Right ventricle myocardium superior (tissue), 1 donor: ENCODE measurements around the gene USP37. TPM values are rescaled to one million over a fixed set of nuclear protein-coding genes. Genes with fewer than 3 reads are reported as not detected.

ENCODE experiments used
- ATAC-seq: fragments of 200-7000 bp; cut with Tn5 transposase; one replicate; pipeline ENCODE4 v1.9.1; 2020; ENCODE audit warnings: mild to moderate bottlenecking; ENCODE audit not compliant: poor library complexity
- DNase-seq: peaks from one replicate; pipeline ENCODE4 v3.0.0-alpha.2; 2020
- intact Hi-C: fragments of 100-400 bp; cut with DNase I; formaldehyde crosslinking; loops from one replicate; pipeline ENCODE4 v1.11.2; 2022
- total RNA-seq: library from RNA; stranded (reverse); fragmentation: NEBNext Ultra II Directional; extraction: Animal tissue kit (Norgen Biotek cat#: 25700); gene quantifications from one replicate; pipeline ENCODE4 v1.2.1, GENCODE V29; 2021
- donor health status: DM: no; HTN: yes; CAD: no; lungs with severe emphysema.

USP37 gene
- total RNA-seq, 1 donor from 2014 or later: 5.9 TPM

DNA sequence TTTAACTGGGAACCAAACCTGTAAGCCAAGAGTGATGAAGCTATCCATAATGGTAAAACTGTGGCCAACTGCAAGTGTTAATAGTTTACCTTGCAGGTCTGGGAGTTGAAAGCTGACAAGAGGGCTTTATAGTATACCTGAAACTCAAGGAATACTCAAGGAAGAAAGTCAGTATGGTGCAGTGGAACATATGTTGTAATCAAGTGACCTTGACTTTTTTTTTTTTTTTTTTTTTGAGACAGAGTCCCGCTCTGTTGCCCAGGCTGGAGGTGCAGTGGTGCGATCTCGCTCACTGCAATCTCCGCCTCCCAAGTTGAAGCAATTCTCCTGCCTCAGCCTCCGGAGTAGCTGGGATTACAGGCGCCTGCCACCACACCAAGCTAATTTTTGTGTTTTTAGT is 121.6 kb downstream of the USP37 start:
- intact Hi-C loops: no loop called here
- ATAC-seq: no peak
- DNase-seq: no peak

- DNase-seq: no peak
- intact Hi-C loops: no loop called here
These were observed 122.5 kb downstream of the USP37 start for GRCh38 chr2:218445602-218446001.

DNA sequence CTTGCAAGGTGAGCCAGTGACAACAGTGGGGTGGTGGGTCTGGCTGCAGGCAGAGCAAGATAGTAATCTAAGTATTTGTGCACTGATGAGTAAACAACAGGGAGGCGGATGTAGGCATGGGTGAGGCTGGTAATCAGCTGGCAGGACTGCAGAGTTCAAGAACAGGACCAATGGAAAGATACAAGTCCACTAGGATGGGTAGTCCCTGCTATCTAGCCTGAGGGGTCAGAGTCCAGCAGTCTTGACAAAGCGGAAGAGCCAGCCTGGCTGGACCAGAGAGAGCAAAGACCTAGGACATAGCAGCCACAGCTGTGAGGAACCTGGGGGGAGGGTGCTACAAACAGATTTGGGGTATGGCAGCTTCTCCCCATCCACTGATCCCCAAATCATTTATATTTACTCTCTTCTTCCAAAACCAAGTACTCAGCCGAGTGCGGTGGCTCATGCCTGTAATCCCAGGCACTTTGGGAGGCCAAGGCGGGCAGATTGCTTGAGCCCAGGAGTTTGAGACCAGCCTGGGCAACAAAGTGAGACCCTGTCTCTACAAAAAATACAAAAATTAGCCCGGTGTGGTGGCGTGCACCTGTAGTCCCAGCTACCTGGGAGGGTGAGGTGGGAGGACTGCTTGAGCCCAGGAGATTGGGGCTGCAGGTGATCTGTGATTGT is 123.3 kb downstream of the USP37 start:
- no peak for DNase-seq
- peak; percentile 36 for ATAC-seq
- intact Hi-C loops: no loop called here

More at GRCh38 chr2:218445602-218446001, 122.5 kb downstream of the USP37 start:
- no peak for ATAC-seq

DNA sequence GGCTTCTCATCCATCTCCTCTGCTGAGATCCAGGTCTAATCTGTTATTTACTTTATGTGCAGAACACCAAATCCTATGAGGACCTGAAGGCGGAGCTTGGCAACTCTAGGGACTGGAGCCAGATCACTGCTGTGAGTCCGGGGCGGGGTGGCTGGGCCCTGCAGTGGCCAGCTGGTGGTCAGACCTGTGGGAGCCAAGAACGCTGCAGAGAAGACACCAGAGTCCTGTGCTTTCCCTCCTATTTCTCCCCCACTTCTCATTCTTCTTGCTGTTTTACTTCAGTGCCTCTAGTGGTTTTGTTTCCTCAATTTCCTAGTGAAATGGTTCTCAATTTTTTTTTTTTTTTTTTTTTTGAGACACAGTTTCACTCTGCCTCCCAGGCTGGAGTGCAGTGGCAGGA is 129.6 kb downstream of the USP37 start:
- intact Hi-C loops: no loop called here
- ATAC-seq: peak; percentile 41
- DNase-seq: peak; percentile 53

DNA sequence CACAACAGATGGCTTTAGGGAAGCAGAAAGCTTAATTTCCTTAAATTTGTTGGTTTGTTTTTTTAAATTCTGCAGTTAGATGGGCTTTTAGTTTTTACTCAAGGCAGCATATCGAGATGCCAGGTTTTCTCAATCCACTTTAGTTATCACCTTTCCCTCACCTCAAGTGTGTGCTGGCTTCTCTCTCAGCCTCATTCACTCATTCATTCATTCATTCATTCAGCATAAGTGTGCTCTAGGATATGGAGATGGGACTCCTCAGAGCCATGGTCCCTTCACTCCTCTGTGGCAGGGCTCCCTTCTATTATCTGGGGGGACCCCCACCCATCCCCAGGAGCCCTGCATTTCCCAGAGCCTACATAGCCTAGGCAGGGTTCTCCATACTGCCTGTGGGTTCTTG is 130.2 kb downstream of the USP37 start:
- DNase-seq (no peak), ATAC-seq (no peak)
- intact Hi-C loops: no loop called here

- DNase-seq (no peak), ATAC-seq (no peak)
- intact Hi-C loops: no loop called here
These were observed 131.2 kb downstream of the USP37 start for GRCh38 chr2:218436992-218437391.

GRCh38 chr2:218435003-218435982 is 132.9 kb downstream of the USP37 start:
- DNase-seq (no peak), ATAC-seq (no peak)
- intact Hi-C loops: no loop called here

- ATAC-seq: no peak
- intact Hi-C loops: no loop called here
- no peak for DNase-seq
These were observed 133.7 kb downstream of the USP37 start for GRCh38 chr2:218434456-218434855.

DNA sequence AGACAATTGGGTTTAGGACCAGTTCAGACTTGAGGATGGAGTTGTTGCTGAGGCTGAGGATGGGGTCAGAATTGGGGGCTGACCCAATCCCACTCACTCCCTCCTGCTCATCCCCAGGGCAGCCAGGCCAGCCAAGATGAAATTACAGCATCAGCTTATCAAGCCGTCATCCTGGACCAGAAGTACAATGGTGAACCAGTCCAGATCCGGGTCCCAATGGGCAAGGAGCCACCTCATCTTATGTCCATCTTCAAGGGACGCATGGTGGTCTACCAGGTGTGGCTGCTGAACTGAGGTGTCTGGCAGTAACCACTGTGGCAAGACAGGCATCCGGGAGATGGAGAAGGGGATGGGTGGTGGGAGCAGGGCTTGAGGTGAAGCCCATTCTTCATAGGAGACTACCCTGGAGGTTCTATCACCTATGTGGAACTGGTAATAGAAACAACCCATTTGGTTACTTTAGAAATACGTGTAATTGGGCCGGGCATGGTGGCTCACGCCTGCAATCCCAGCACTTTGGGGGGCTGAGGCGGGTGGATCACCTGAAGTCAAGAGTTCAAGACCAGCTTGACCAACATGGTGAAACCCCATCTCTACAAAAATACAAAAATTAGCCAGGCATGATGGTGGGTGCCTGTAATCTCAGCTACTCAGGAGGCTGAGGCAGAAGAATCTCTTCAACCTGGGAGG is 135.3 kb downstream of the USP37 start:
- intact Hi-C loops: no loop called here
- ATAC-seq (no peak), DNase-seq (no peak)

- intact Hi-C loops: no loop called here
- DNase-seq (no peak), ATAC-seq (no peak)
These were observed 136.3 kb downstream of the USP37 start for GRCh38 chr2:218431878-218432277.

DNA sequence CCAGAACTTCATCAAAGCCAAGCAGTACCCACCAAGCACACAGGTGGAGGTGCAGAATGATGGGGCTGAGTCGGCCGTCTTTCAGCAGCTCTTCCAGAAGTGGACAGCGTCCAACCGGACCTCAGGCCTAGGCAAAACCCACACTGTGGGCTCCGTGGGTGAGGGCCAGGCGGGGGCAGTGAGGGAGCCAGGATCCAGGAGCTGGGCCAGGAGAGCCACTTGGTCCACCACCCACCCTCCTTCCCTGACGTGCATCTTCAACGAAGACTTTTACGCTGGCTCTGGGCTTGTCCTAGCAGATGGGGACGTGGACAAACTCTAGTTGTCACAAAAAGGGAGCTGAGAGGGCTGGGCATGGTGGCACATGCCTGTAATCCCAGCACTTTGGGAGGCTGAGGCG is 137.4 kb downstream of the USP37 start:
- intact Hi-C loops: no loop called here
- ATAC-seq (no peak), DNase-seq (no peak)

GRCh38 chr2:218429911-218430692 is 138.0 kb downstream of the USP37 start:
- intact Hi-C loops: no loop called here

DNA sequence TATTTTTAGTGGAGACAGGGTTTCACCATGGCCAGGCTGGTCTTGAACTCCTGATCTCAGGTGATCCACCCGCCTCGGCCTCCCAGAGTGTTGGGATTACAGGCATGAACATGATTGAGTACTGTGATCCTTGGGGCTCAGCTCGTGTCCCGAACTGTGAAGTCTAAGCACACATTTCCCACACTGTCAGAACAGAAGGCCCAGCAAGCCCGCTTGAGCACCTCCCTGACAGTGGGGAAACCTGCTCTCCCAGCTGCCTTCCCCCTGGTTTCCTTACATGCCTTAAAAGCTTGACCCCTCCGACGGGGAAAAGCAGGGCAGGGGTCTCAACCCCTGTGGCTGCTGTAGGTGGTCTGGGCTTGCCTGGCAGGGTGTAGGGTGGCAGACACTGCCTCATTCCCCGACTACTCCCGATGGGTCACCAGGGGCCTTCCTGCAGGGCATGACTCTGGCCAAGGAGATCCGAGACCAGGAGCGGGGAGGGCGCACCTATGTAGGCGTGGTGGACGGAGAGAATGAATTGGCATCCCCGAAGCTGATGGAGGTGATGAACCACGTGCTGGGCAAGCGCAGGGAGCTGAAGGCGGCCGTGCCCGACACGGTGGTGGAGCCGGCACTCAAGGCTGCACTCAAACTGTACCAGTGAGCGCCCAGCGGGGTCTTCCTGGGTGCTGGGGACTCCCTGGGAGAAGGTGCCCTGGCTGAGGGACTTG is 139.1 kb downstream of the USP37 start:
- no peak for DNase-seq
- ATAC-seq: no peak
- intact Hi-C loops: no loop called here

More at GRCh38 chr2:218429911-218430692, 138.0 kb downstream of the USP37 start:
- DNase-seq (no peak), ATAC-seq (no peak)

GRCh38 chr2:218427741-218428140 is 140.4 kb downstream of the USP37 start:
- ATAC-seq: no peak
- intact Hi-C loops: no loop called here
- DNase-seq: no peak

DNA sequence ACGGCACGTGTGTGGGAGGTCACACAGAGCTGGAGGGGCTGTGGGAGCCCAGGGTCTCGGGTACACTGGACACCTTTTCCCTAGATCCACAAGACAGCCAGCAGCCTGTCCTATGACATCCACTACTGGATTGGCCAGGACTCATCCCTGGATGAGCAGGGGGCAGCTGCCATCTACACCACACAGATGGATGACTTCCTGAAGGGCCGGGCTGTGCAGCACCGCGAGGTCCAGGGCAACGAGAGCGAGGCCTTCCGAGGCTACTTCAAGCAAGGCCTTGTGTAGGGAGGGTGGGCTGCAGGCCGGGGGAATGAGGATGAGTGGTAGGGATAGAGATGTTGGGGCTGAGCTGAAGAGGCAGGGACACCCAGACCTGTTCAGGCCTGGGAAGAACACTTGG is 142.6 kb downstream of the USP37 start:
- DNase-seq: no peak
- intact Hi-C loops: no loop called here
- no peak for ATAC-seq

GRCh38 chr2:218423584-218423983 is 144.6 kb downstream of the USP37 start:
- DNase-seq (no peak), ATAC-seq (no peak)
- intact Hi-C loops: no loop called here

DNA sequence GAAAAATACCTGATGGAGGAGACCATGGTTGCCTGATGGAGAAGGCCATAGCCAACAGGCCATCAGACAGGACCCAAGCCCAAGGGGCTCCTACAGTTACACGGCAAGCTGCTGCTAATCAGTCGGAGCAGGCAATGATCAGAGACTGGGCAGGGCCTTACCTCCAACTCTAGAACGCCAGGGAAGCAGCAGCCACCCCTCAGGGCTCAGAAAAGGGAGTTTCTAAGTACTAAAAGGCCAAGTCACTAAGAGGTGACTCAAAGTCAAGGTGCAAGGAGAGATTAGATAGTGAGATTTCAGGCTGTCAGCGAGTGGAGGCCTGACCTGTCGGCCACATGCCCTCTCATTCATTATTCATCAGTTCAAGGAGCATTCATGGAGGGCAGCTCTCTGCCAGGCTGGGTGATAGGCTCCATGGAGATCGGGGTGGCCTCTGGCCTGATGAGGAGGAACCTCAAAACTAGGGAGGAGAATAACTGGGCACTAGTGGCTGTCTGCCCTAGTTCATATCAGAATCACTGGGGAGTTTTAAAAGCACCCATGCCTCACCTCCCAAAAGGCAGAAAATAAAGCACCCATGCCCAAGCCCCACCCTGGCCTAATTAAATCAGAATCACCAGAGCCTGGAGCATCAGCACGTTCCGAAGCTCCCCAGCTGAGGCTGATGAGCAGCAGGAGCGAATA is 145.6 kb downstream of the USP37 start:
- ATAC-seq (no peak), DNase-seq (no peak)
- intact Hi-C loops: no loop called here

GRCh38 chr2:218421027-218421426 is 147.1 kb downstream of the USP37 start:
- intact Hi-C loops: no loop called here
- ATAC-seq (no peak), DNase-seq (no peak)
